ENCODE measurements around the gene PLEK. TPM values are rescaled to one million over a fixed set of nuclear protein-coding genes. Genes with fewer than 3 reads are reported as not detected.

The PLEK gene
- total RNA-seq, 1 experiment from 2014 or later = 0.13 TPM

- POLR2A ChIA-PET = no interaction called here
- CTCF ChIA-PET = no interaction called here
- in situ Hi-C loops (cut with HindIII; ENCODE audit: low pct_unique_long_range_greater_than_20kb, low sequenced_read_pairs) (no loop called here), intact Hi-C loops (cut with micrococcal nuclease; ENCODE audit: unreplicated experiment) (no loop called here)
- Histone ChIP-seq H3K4me1 (ENCODE audit: control insufficient read depth, insufficient read depth, low read length) (no peaks in the 10 kb centered on the region), H3K4me3 (ENCODE audit: low read depth in 2 of 2, low read length in 2 of 2) (no peak overlapping the region), H3K27ac (ENCODE audit: low read length) (no peak overlapping the region), H3K27me3 (ENCODE audit: control insufficient read depth, insufficient read depth, low read length) (peaks cover 2% of the 10 kb centered on the region; the same call in 1 of the 2 replicates), H3K9me3 (ENCODE audit: control insufficient read depth, insufficient read depth, low read depth, low read length) (no peaks in the 10 kb centered on the region), H3K36me3 (ENCODE audit: control insufficient read depth, insufficient read depth, low read length) (no peaks in the 10 kb centered on the region)
- no TSS peak for BruUV-seq (replicated peaks)
- TF ChIP-seq CTCF (IDR thresholded peaks at IDR 0.05) (no peak), TCF7L2 (IDR thresholded peaks at IDR 0.05; ENCODE audit: low read depth, low read length) (no peak), SIN3A (IDR thresholded peaks at IDR 0.05; ENCODE audit: borderline replicate concordance, insufficient read depth, low read depth, low read length) (no peak), REST (IDR thresholded peaks at IDR 0.05; ENCODE audit: insufficient read depth in 1 of 2, low read depth in 2 of 2, low read length in 1 of 2) (no peak), POLR2AphosphoS5 (IDR thresholded peaks at IDR 0.05; ENCODE audit: low read depth, low read length) (no peak)
- ATAC-seq (no peak), DNase-seq (ENCODE audit: low read depth, low spot score) (no peak)
Observed at GRCh38 chr2:68415521-68415920, 50.4 kb downstream of the PLEK start.

- DNase-seq (ENCODE audit: low read depth, low spot score) = no peak
- ChIA-PET CTCF (no interaction called here), POLR2A (no interaction called here)
- Histone ChIP-seq H3K36me3 (ENCODE audit: control insufficient read depth, insufficient read depth, low read length) (no peaks in the 10 kb centered on the region), H3K4me3 (ENCODE audit: low read depth in 2 of 2, low read length in 2 of 2) (no peak overlapping the region), H3K27me3 (ENCODE audit: control insufficient read depth, insufficient read depth, low read length) (peaks cover 2% of the 10 kb centered on the region; the same call in 1 of the 2 replicates), H3K4me1 (ENCODE audit: control insufficient read depth, insufficient read depth, low read length) (no peaks in the 10 kb centered on the region), H3K9me3 (ENCODE audit: control insufficient read depth, insufficient read depth, low read depth, low read length) (no peaks in the 10 kb centered on the region), H3K27ac (ENCODE audit: low read length) (no peak overlapping the region)
- intact Hi-C loops (cut with micrococcal nuclease; ENCODE audit: unreplicated experiment) (no loop called here), in situ Hi-C loops (cut with HindIII; ENCODE audit: low pct_unique_long_range_greater_than_20kb, low sequenced_read_pairs) (no loop called here)
- no TSS peak for BruUV-seq (replicated peaks)
- ATAC-seq = no peak
- TF ChIP-seq TCF7L2 (IDR thresholded peaks at IDR 0.05; ENCODE audit: low read depth, low read length) = no peak
- TF ChIP-seq REST (IDR thresholded peaks at IDR 0.05; ENCODE audit: insufficient read depth in 1 of 2, low read depth in 2 of 2, low read length in 1 of 2) = no peak
- no peak for TF ChIP-seq CTCF (IDR thresholded peaks at IDR 0.05)
- TF ChIP-seq POLR2AphosphoS5 (IDR thresholded peaks at IDR 0.05; ENCODE audit: low read depth, low read length) = no peak
- no peak for TF ChIP-seq SIN3A (IDR thresholded peaks at IDR 0.05; ENCODE audit: borderline replicate concordance, insufficient read depth, low read depth, low read length)
Observed at GRCh38 chr2:68416081-68416675, 51.1 kb downstream of the PLEK start.
